A673 (cell line): ENCODE results near the gene VDR. TPM values are rescaled to one million over a fixed set of nuclear protein-coding genes. Genes with fewer than 3 reads are reported as not detected.

Experiments used
- BruUV-seq: library from RNA; stranded (reverse); fragments of 400-500 nt; replicated peaks from 2 replicates; lab custom pipeline; 2021; lab: Mats Ljungman, UMichigan
- CTCF ChIA-PET: fragments of 300-600 bp; sonication (Branson Sonifier 250); formaldehyde crosslinking; loops from one replicate; lab custom pipeline; 2022; ENCODE audit warnings: antibody characterized with exemption; lab: Charles Lee
- POLR2A ChIA-PET: fragments of 300-600 bp; sonication (Branson Sonifier 250); formaldehyde crosslinking; loops from one replicate; lab custom pipeline; 2022; ENCODE audit warnings: antibody characterized with exemption; ENCODE audit not compliant: low non-redundant PET; lab: Charles Lee
- DNase-seq: peaks from one replicate; pipeline ENCODE4 v3.0.0-alpha.2; 2015; ENCODE audit warnings: low spot score
- H3K27ac ChIP-seq: fragments of 200-600 bp; sonication (generic); 2 replicates; pipeline ENCODE4 v1.5.1; 2016; ENCODE audit warnings: mixed run types, low read depth, mild to moderate bottlenecking, mixed read lengths, antibody characterized with exemption, low read length; ENCODE audit not compliant: poor library complexity, severe bottlenecking
- H3K27me3 ChIP-seq: fragments of 200-600 bp; sonication (generic); replicated peaks from 2 replicates; pipeline ENCODE4 v1.6.1; 2017; ENCODE audit warnings: mixed run types, low read depth, mild to moderate bottlenecking, mixed read lengths, antibody characterized with exemption, low read length; ENCODE audit not compliant: insufficient read depth, poor library complexity
- H3K36me3 ChIP-seq: fragments of 200-600 bp; sonication (generic); 2 replicates; pipeline ENCODE4 v1.6.1; 2016; ENCODE audit warnings: mixed run types, mild to moderate bottlenecking, mixed read lengths, antibody characterized with exemption, low read length; ENCODE audit not compliant: insufficient read depth, poor library complexity, severe bottlenecking
- H3K4me1 ChIP-seq: fragments of 200-600 bp; sonication (generic); 2 replicates; pipeline ENCODE4 v1.6.1; 2017; ENCODE audit warnings: mixed run types, mild to moderate bottlenecking, mixed read lengths, antibody characterized with exemption, low read length; ENCODE audit not compliant: insufficient read depth, poor library complexity, severe bottlenecking
- H3K4me3 ChIP-seq: fragments of 200-600 bp; sonication (generic); 2 replicates; pipeline ENCODE4 v1.5.1; 2016; ENCODE audit warnings: low read depth, mixed run types, mild to moderate bottlenecking, mixed read lengths, low read length; ENCODE audit not compliant: poor library complexity, severe bottlenecking
- H3K9me3 ChIP-seq: fragments of 200-600 bp; sonication (generic); 2 replicates; pipeline ENCODE4 v1.6.1; 2016; ENCODE audit warnings: mixed run types, low read depth, mild to moderate bottlenecking, mixed read lengths, antibody characterized with exemption, low read length; ENCODE audit not compliant: poor library complexity, severe bottlenecking
- CTCF ChIP-seq: fragments of 300-800, 200-600 bp; sonication (generic); conservative IDR thresholded peaks from 2 replicates; pipeline ENCODE4 v1.5.1; 2017; ENCODE audit warnings: low read depth, mild to moderate bottlenecking, antibody characterized with exemption, low read length, moderate library complexity, mixed read lengths
- EZH2 ChIP-seq: fragments of 200-600 bp; sonication (generic); IDR thresholded peaks from 2 replicates; pipeline ENCODE4 v1.6.1; 2017; ENCODE audit warnings: borderline replicate concordance, low read depth, mild to moderate bottlenecking, mixed read lengths, antibody characterized with exemption, low read length; ENCODE audit not compliant: poor library complexity, severe bottlenecking
- intact Hi-C: fragments of 100-400 bp; cut with micrococcal nuclease; formaldehyde crosslinking; loops from one replicate; pipeline ENCODE4 v1.10.0; 2022; ENCODE audit not compliant: unreplicated experiment
- total RNA-seq: library from RNA; stranded (reverse); gene quantifications from 2 replicates; pipeline ENCODE4 v1.2.3, GENCODE V29; 2021

Gene VDR
- total RNA-seq, 1 experiment from 2014 or later: 0.43 TPM

GRCh38 chr12:47819138-47819895 is 85.5 kb downstream of the VDR start:
- H3K4me1 ChIP-seq: peaks cover 45% of the 10 kb centered on the region
- peak overlapping the region; percentile 70 for H3K4me3 ChIP-seq
- peak overlapping the region; percentile 76 for H3K27ac ChIP-seq
- ChIA-PET POLR2A (interaction anchor here (0.7 kb wide), 1 partner anchor 11 kb away, joined by 3 read pairs; no protein-coding TSS in a partner anchor), CTCF (interaction anchor here (0.8 to 1.3 kb wide), 2 partner anchors 18 to 19 kb away, joined by 3 to 10 read pairs; no protein-coding TSS in a partner anchor)
- H3K36me3 ChIP-seq: no peaks in the 10 kb centered on the region
- intact Hi-C loops: no loop called here
- TF ChIP-seq EZH2 (no peak), CTCF (no peak)
- DNase-seq: no peak
- no peaks in the 10 kb centered on the region for H3K9me3 ChIP-seq
- BruUV-seq: no TSS peak
- H3K27me3 ChIP-seq: no peaks in the 10 kb centered on the region

GRCh38 chr12:47818467-47819137 is 86.2 kb downstream of the VDR start:
- H3K9me3 ChIP-seq: no peaks in the 10 kb centered on the region
- no peaks in the 10 kb centered on the region for H3K27me3 ChIP-seq
- intact Hi-C loops: no loop called here
- peaks cover 51% of the 10 kb centered on the region for H3K4me1 ChIP-seq
- CTCF ChIA-PET: interaction anchor here (0.8 kb wide), 1 partner anchor 19 kb away, joined by 3 read pairs; no protein-coding TSS in a partner anchor
- no peak for TF ChIP-seq EZH2
- TF ChIP-seq CTCF: no peak
- POLR2A ChIA-PET: interaction anchor here (0.6 kb wide), 1 partner anchor 49 kb away, joined by 3 read pairs; no protein-coding TSS in a partner anchor
- no peak for DNase-seq
- no peaks in the 10 kb centered on the region for H3K36me3 ChIP-seq
- no TSS peak for BruUV-seq
- peak overlapping the region; percentile 76 for H3K27ac ChIP-seq
- H3K4me3 ChIP-seq: peak overlapping the region; percentile 70

- H3K27me3 ChIP-seq: no peaks in the 10 kb centered on the region
- ChIA-PET CTCF (interaction anchor here (0.9 kb wide), 2 partner anchors 19 to 21 kb away, joined by 3 to 5 read pairs; no protein-coding TSS in a partner anchor), POLR2A (interaction anchor here (0.6 kb wide), 1 partner anchor 48 kb away, joined by 3 read pairs; no protein-coding TSS in a partner anchor)
- H3K4me3 ChIP-seq: peak overlapping the region; percentile 70
- H3K27ac ChIP-seq: peak overlapping the region; percentile 76
- H3K36me3 ChIP-seq: no peaks in the 10 kb centered on the region
- DNase-seq: no peak
- no peaks in the 10 kb centered on the region for H3K9me3 ChIP-seq
- intact Hi-C loops: no loop called here
- TF ChIP-seq EZH2 (no peak), CTCF (no peak)
- H3K4me1 ChIP-seq: peaks cover 57% of the 10 kb centered on the region
- BruUV-seq: no TSS peak
Measured at GRCh38 chr12:47818007-47818376, 86.8 kb downstream of the VDR start.
